Neuronal stem cell (in vitro differentiated cells): Measurements from ENCODE around the gene TBC1D16.

Experiments used
- DNase-seq: peaks from one replicate; pipeline ENCODE4 v3.0.0-alpha.2; 2013; ENCODE audit warnings: low spot score
- H2AFZ ChIP-seq: one replicate; pipeline ENCODE4 v1.6.1; 2013; ENCODE audit warnings: mild to moderate bottlenecking, low read length, inconsistent platforms
- H2AK5ac ChIP-seq: 2 replicates; pipeline ENCODE4 v1.6.1; 2013; ENCODE audit warnings: low read depth, mild to moderate bottlenecking, inconsistent platforms, low read length, moderate library complexity, mixed read lengths
- H2BK120ac ChIP-seq: 2 replicates; pipeline ENCODE4 v1.6.1; 2013; ENCODE audit warnings: low read depth, mild to moderate bottlenecking, inconsistent platforms, low read length, moderate library complexity, mixed read lengths
- H2BK12ac ChIP-seq: one replicate; pipeline ENCODE4 v1.6.1; 2013; ENCODE audit warnings: low read length, inconsistent platforms
- H2BK15ac ChIP-seq: 2 replicates; pipeline ENCODE4 v1.6.1; 2013; ENCODE audit warnings: mild to moderate bottlenecking, low read length, inconsistent platforms, mixed read lengths
- H2BK5ac ChIP-seq: one replicate; pipeline ENCODE4 v1.6.1; 2013; ENCODE audit warnings: inconsistent platforms, mild to moderate bottlenecking, low read length, moderate library complexity
- H3K14ac ChIP-seq: one replicate; pipeline ENCODE4 v1.6.1; 2013; ENCODE audit warnings: low read length, inconsistent platforms
- H3K18ac ChIP-seq: 2 replicates; pipeline ENCODE4 v1.6.1; 2013; ENCODE audit warnings: low read length, inconsistent platforms
- H3K23ac ChIP-seq: 2 replicates; pipeline ENCODE4 v1.6.1; 2013; ENCODE audit warnings: low read depth, mild to moderate bottlenecking, mixed read lengths, low read length, inconsistent platforms; ENCODE audit not compliant: poor library complexity
- H3K27ac ChIP-seq: replicated peaks from 3 replicates; pipeline ENCODE4 v1.5.1; 2013; ENCODE audit warnings: low read length, inconsistent platforms
- H3K27me3 ChIP-seq, 3 experiments: 2 replicates each; pipeline ENCODE4 v1.6.1; 2013; ENCODE audit warnings: low read length in 3 of 3, mild to moderate bottlenecking in 2 of 3, inconsistent platforms in 1 of 3, low read depth in 1 of 3, mixed read lengths in 1 of 3, moderate library complexity in 1 of 3; ENCODE audit not compliant: control insufficient read depth in 3 of 3, insufficient read depth in 3 of 3
- H3K36me3 ChIP-seq, 2 donors: replicated peaks in 1 of 2; 2 replicates each; pipeline ENCODE4 v1.6.1; 2013; ENCODE audit warnings: low read length in 2 of 2; ENCODE audit not compliant: control insufficient read depth in 2 of 2, insufficient read depth in 2 of 2
- H3K4ac ChIP-seq: 2 replicates; pipeline ENCODE4 v1.6.1; 2013; ENCODE audit warnings: inconsistent platforms, mild to moderate bottlenecking, low read length, moderate library complexity
- H3K4me1 ChIP-seq, 2 donors: 1 replicate in 1 of 2; 2 replicates in 1 of 2; pipeline ENCODE4 v1.6.1; 2013; ENCODE audit warnings: low read length in 2 of 2, low read depth in 1 of 2; ENCODE audit not compliant: control insufficient read depth in 2 of 2, insufficient read depth in 1 of 2
- H3K4me2 ChIP-seq: one replicate; pipeline ENCODE4 v1.6.1; 2013; ENCODE audit warnings: mild to moderate bottlenecking, low read length, inconsistent platforms; ENCODE audit not compliant: insufficient read depth, poor library complexity, severe bottlenecking
- H3K4me3 ChIP-seq, 2 donors: 2 replicates each; pipeline ENCODE4 v1.5.1; 2013; ENCODE audit warnings: low read length in 2 of 2, mild to moderate bottlenecking in 2 of 2, inconsistent platforms in 1 of 2, moderate library complexity in 1 of 2
- H3K79me1 ChIP-seq: one replicate; pipeline ENCODE4 v1.6.1; 2013; ENCODE audit warnings: low read depth, mild to moderate bottlenecking, inconsistent platforms, low read length, moderate library complexity
- H3K9ac ChIP-seq: one replicate; pipeline ENCODE4 v1.6.1; 2013; ENCODE audit warnings: mild to moderate bottlenecking, low read depth, low read length, inconsistent platforms; ENCODE audit not compliant: poor library complexity
- H3K9me3 ChIP-seq, 2 donors: replicated peaks in 1 of 2; 2 replicates each; pipeline versions ENCODE3 to v1.6.1; 2013; ENCODE audit warnings: low read length in 2 of 2, mild to moderate bottlenecking in 2 of 2, inconsistent platforms in 1 of 2, low read depth in 1 of 2, mixed read lengths in 1 of 2, moderate library complexity in 1 of 2; ENCODE audit not compliant: control insufficient read depth in 2 of 2, insufficient read depth in 1 of 2
- H4K8ac ChIP-seq: one replicate; pipeline ENCODE4 v1.6.1; 2013; ENCODE audit warnings: low read depth, mild to moderate bottlenecking, inconsistent platforms, low read length, moderate library complexity
- H4K91ac ChIP-seq: one replicate; pipeline ENCODE4 v1.6.1; 2013; ENCODE audit warnings: low read length, low read depth, mild to moderate bottlenecking, inconsistent platforms; ENCODE audit not compliant: poor library complexity
- WGBS, 2 donors: extraction: QIAGEN DNeasy Blood & Tissue Kit; methylation state at CpG; one replicate each; pipeline ENCODE4 v1.1.7; 2013; ENCODE audit warnings: missing lambda C conversion rate in 2 of 2, mixed read lengths in 1 of 2; ENCODE audit not compliant: insufficient read length in 2 of 2, insufficient replicate concordance in 1 of 2; ENCODE audit errors: extremely low coverage in 2 of 2; 5-methylcytosine and 5-hydroxymethylcytosine counted together

TBC1D16 gene

GRCh38 chr17:79991924-79992648 is 43.6 kb downstream of the TBC1D16 start:
- Histone ChIP-seq H3K9ac (peak overlapping the region; percentile 9), H3K9me3 (peaks cover 0 to 3% of the 10 kb centered on the region in 2 donors), H3K27me3 (no peaks in the 10 kb centered on the region), H3K27ac (no peak overlapping the region), H2BK15ac (no peak overlapping the region), H3K4me3 (peak overlapping the region in 1 of 2 donors; percentile 70), H3K23ac (no peak overlapping the region), H2BK120ac (no peak overlapping the region), H3K36me3 (peaks cover 2 to 38% of the 10 kb centered on the region in 2 donors), H3K4me2 (peak overlapping the region; percentile 89), H2AK5ac (peak overlapping the region; percentile 26), H3K79me1 (peaks cover 8% of the 10 kb centered on the region), H3K4me1 (peaks cover 9 to 25% of the 10 kb centered on the region in 2 donors), H4K8ac (no peak overlapping the region), H4K91ac (peak overlapping the region; percentile 38), H3K4ac (peak overlapping the region; percentile 31), H2AFZ (no peak overlapping the region), H3K14ac (no peak overlapping the region), H2BK5ac (peak overlapping the region; percentile 42), H2BK12ac (no peak overlapping the region), H3K18ac (peak overlapping the region; percentile 90)
- no peak for DNase-seq
- no CpG with 5 or more reads among the region's 44 CpGs for WGBS, 2 donors

- Histone ChIP-seq H2BK5ac (no peak overlapping the region), H3K14ac (peak overlapping the region; percentile 2), H3K4me3 (no peak overlapping the region), H4K8ac (no peak overlapping the region), H3K18ac (peak overlapping the region; percentile 84), H4K91ac (no peak overlapping the region), H3K9me3 (peaks cover 0 to 3% of the 10 kb centered on the region in 2 donors), H3K9ac (peak overlapping the region; percentile 9), H3K27ac (no peak overlapping the region), H3K23ac (peak overlapping the region; percentile 0), H2BK120ac (no peak overlapping the region), H2AK5ac (peak overlapping the region; percentile 5), H3K4ac (no peak overlapping the region), H3K79me1 (peaks cover 8% of the 10 kb centered on the region), H3K36me3 (peaks cover 2 to 33% of the 10 kb centered on the region in 2 donors), H3K4me2 (peak overlapping the region; percentile 89), H3K27me3 (no peaks in the 10 kb centered on the region), H2BK12ac (peak overlapping the region; percentile 16), H2AFZ (no peak overlapping the region), H3K4me1 (peaks cover 9 to 25% of the 10 kb centered on the region in 2 donors), H2BK15ac (no peak overlapping the region)
- no CpG with 5 or more reads among the region's 30 CpGs for WGBS, 2 donors
- peak; percentile 69 for DNase-seq
Measured at GRCh38 chr17:79991140-79991923, 44.3 kb downstream of the TBC1D16 start.

- Histone ChIP-seq H2BK5ac (no peak overlapping the region), H3K23ac (no peak overlapping the region), H2BK120ac (no peak overlapping the region), H3K4me3 (no peak overlapping the region), H3K4ac (no peak overlapping the region), H3K4me2 (no peak overlapping the region), H3K27me3 (no peaks in the 10 kb centered on the region), H4K8ac (no peak overlapping the region), H3K9me3 (peaks cover 0 to 3% of the 10 kb centered on the region in 2 donors), H4K91ac (no peak overlapping the region), H3K4me1 (peaks cover 9 to 25% of the 10 kb centered on the region in 2 donors), H2BK15ac (peak overlapping the region; percentile 25), H3K14ac (no peak overlapping the region), H3K9ac (peak overlapping the region; percentile 82), H2AK5ac (peak overlapping the region; percentile 5), H3K36me3 (peaks cover 2 to 28% of the 10 kb centered on the region in 2 donors), H2AFZ (no peak overlapping the region), H3K18ac (peak overlapping the region; percentile 9), H3K79me1 (peaks cover 8% of the 10 kb centered on the region), H3K27ac (no peak overlapping the region), H2BK12ac (no peak overlapping the region)
- no peak for DNase-seq
- WGBS, 2 donors = no CpG with 5 or more reads among the region's 17 CpGs
Measured at GRCh38 chr17:79990704-79991103, 45.0 kb downstream of the TBC1D16 start.

- Histone ChIP-seq H2AK5ac (no peak overlapping the region), H3K9ac (no peak overlapping the region), H3K27ac (no peak overlapping the region), H2BK120ac (no peak overlapping the region), H3K79me1 (peaks cover 8% of the 10 kb centered on the region), H3K4me3 (no peak overlapping the region), H3K4me2 (no peak overlapping the region), H3K18ac (no peak overlapping the region), H3K4ac (no peak overlapping the region), H4K91ac (no peak overlapping the region), H3K4me1 (peaks cover 9 to 25% of the 10 kb centered on the region in 2 donors), H2BK5ac (no peak overlapping the region), H2BK15ac (no peak overlapping the region), H4K8ac (no peak overlapping the region), H2AFZ (no peak overlapping the region), H2BK12ac (no peak overlapping the region), H3K23ac (no peak overlapping the region), H3K27me3 (no peaks in the 10 kb centered on the region), H3K9me3 (peaks cover 0 to 3% of the 10 kb centered on the region in 2 donors), H3K36me3 (peaks cover 2 to 27% of the 10 kb centered on the region in 2 donors), H3K14ac (no peak overlapping the region)
- no peak for DNase-seq
- no CpG with 5 or more reads among the region's 21 CpGs for WGBS, 2 donors
Measured at GRCh38 chr17:79990051-79990592, 45.5 kb downstream of the TBC1D16 start.
